ENCODE measurements around the gene NOP9. TPM values are rescaled to one million over a fixed set of nuclear protein-coding genes. Genes with fewer than 3 reads are reported as not detected.

The NOP9 gene
- total RNA-seq, 1 donor from 2014 or later = 14.8 TPM

DNA sequence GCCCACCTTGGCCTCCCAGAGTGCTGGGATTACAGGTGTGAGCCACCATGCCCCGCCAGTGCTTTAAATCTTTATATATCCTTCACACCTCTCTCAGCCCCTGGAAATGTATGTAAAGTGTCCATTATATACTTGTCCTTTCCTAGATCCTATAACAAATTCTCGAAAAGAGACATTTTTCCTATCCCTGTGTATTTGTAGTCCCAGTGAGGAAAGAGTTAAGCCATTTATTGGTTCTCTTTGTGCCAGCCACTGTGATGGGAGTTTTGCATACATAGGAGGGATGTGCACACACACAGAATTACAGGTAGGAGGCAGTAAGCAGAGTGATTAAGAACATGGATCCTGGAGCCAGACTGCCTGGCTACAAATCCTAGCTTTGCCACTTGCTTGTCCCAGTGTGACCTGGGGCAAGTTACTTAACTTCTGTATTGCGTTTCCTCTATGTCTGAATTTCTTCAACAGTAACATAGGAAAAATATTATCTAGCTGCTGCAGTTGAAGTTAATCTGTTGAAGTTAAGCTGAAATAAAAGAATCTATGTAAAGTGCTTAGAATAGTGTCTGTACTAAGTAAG is 26.1 kb upstream of the NOP9 start:
- no peaks in the 10 kb centered on the region for H4K20me1 ChIP-seq (ENCODE audit: low read depth)
- Mint-ChIP-seq H3K4me3 (no peak overlapping the region), H3K4me1 (peaks cover 15% of the 10 kb centered on the region), H3K36me3 (peaks cover 2% of the 10 kb centered on the region), H3K27ac (no peak overlapping the region), H3K27me3 (ENCODE audit: insufficient read depth, low read depth) (peaks cover 6% of the 10 kb centered on the region), H3K9me3 (no peaks in the 10 kb centered on the region)
- H3K9me3 ChIP-seq (ENCODE audit: low read depth) = no peaks in the 10 kb centered on the region
- TF ChIP-seq EZH2 (IDR thresholded peaks at IDR 0.05) (no peak), EZH2phosphoT487 (IDR thresholded peaks at IDR 0.05) (no peak)
- TF ChIP-seq, protein P1, sequence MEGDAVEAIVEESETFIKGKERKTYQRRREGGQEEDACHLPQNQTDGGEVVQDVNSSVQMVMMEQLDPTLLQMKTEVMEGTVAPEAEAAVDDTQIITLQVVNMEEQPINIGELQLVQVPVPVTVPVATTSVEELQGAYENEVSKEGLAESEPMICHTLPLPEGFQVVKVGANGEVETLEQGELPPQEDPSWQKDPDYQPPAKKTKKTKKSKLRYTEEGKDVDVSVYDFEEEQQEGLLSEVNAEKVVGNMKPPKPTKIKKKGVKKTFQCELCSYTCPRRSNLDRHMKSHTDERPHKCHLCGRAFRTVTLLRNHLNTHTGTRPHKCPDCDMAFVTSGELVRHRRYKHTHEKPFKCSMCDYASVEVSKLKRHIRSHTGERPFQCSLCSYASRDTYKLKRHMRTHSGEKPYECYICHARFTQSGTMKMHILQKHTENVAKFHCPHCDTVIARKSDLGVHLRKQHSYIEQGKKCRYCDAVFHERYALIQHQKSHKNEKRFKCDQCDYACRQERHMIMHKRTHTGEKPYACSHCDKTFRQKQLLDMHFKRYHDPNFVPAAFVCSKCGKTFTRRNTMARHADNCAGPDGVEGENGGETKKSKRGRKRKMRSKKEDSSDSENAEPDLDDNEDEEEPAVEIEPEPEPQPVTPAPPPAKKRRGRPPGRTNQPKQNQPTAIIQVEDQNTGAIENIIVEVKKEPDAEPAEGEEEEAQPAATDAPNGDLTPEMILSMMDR (IDR thresholded peaks at IDR 0.05) = peak; percentile 6
- peaks cover 8% of the 10 kb centered on the region for H3K79me2 ChIP-seq (ENCODE audit: low read depth)
- H3K4me1 ChIP-seq = peaks cover 6% of the 10 kb centered on the region
- H3K9ac ChIP-seq = no peak overlapping the region
- no peak overlapping the region for H3K27ac ChIP-seq
- H3K27me3 ChIP-seq = no peaks in the 10 kb centered on the region
- H3K4me3 ChIP-seq = no peak overlapping the region
- no peak for DNase-seq (ENCODE audit: low spot score)
- no peak overlapping the region for H3K4me2 ChIP-seq
- no peaks in the 10 kb centered on the region for H3K36me3 ChIP-seq
- H2AFZ ChIP-seq (replicated peaks) = no peak overlapping the region
- peaks cover 10% of the 10 kb centered on the region for H3F3A ChIP-seq (ENCODE audit: low read depth)

- no peak overlapping the region for H3K27ac ChIP-seq
- no peaks in the 10 kb centered on the region for H4K20me1 ChIP-seq (ENCODE audit: low read depth)
- peaks cover 6% of the 10 kb centered on the region for H3K4me1 ChIP-seq
- DNase-seq (ENCODE audit: low spot score) = no peak
- H3K4me3 ChIP-seq = no peak overlapping the region
- Mint-ChIP-seq H3K27me3 (ENCODE audit: insufficient read depth, low read depth) (peaks cover 6% of the 10 kb centered on the region), H3K27ac (no peak overlapping the region), H3K9me3 (no peaks in the 10 kb centered on the region), H3K4me3 (no peak overlapping the region), H3K4me1 (peaks cover 15% of the 10 kb centered on the region), H3K36me3 (peaks cover 2% of the 10 kb centered on the region)
- H3K27me3 ChIP-seq = no peaks in the 10 kb centered on the region
- TF ChIP-seq, protein P1 (IDR thresholded peaks at IDR 0.05) = no peak
- TF ChIP-seq EZH2phosphoT487 (IDR thresholded peaks at IDR 0.05) (no peak), EZH2 (IDR thresholded peaks at IDR 0.05) (no peak)
- H3F3A ChIP-seq (ENCODE audit: low read depth) = peaks cover 10% of the 10 kb centered on the region
- H3K9me3 ChIP-seq (ENCODE audit: low read depth) = no peaks in the 10 kb centered on the region
- no peaks in the 10 kb centered on the region for H3K36me3 ChIP-seq
- H3K4me2 ChIP-seq = no peak overlapping the region
- no peak overlapping the region for H2AFZ ChIP-seq (replicated peaks)
- H3K79me2 ChIP-seq (ENCODE audit: low read depth) = peaks cover 8% of the 10 kb centered on the region
- H3K9ac ChIP-seq = no peak overlapping the region
Measured at GRCh38 chr14:24274101-24274543, 25.5 kb upstream of the NOP9 start.

DNA sequence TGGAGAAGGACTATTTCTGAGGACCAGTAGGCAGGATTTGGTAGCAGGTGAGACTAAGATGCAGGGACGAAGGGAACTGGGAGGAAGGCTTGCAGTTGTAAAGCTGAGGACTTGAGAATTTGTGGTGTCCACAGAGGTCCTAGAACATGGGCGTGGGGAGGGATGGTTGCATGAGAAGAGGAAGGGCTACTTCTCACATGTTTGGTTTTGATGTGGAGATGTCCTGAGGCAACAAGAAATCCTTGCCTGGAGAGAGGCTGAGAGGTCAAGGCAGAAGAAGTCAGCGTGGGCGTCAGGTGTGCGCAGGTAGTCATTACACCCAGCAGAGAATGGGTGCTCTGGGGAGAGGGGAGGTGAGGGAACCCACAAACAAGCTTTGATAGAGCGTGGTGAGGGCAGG is 22.6 kb upstream of the NOP9 start:
- H3K9me3 Mint-ChIP-seq = no peaks in the 10 kb centered on the region
- no peak overlapping the region for H3K4me2 ChIP-seq
- no peak overlapping the region for H3K27ac Mint-ChIP-seq
- no peak overlapping the region for H2AFZ ChIP-seq (replicated peaks)
- no peak overlapping the region for H3K4me3 Mint-ChIP-seq
- no peaks in the 10 kb centered on the region for H3K36me3 ChIP-seq
- H3K36me3 Mint-ChIP-seq = peaks cover 2% of the 10 kb centered on the region
- DNase-seq (ENCODE audit: low spot score) = no peak
- peaks cover 2% of the 10 kb centered on the region for H3K27me3 Mint-ChIP-seq (ENCODE audit: insufficient read depth, low read depth)
- TF ChIP-seq, protein P1 (IDR thresholded peaks at IDR 0.05) = no peak
- TF ChIP-seq EZH2 (IDR thresholded peaks at IDR 0.05) = no peak
- TF ChIP-seq EZH2phosphoT487 (IDR thresholded peaks at IDR 0.05) = no peak
- H3K79me2 ChIP-seq (ENCODE audit: low read depth) = peaks cover 8% of the 10 kb centered on the region
- no peaks in the 10 kb centered on the region for H4K20me1 ChIP-seq (ENCODE audit: low read depth)
- H3K4me1 Mint-ChIP-seq = peaks cover 8% of the 10 kb centered on the region
- H3K27ac ChIP-seq = no peak overlapping the region
- H3K9ac ChIP-seq = no peak overlapping the region
- H3K4me1 ChIP-seq = peaks cover 2% of the 10 kb centered on the region
- no peaks in the 10 kb centered on the region for H3K27me3 ChIP-seq
- no peaks in the 10 kb centered on the region for H3F3A ChIP-seq (ENCODE audit: low read depth)
- H3K9me3 ChIP-seq (ENCODE audit: low read depth) = no peaks in the 10 kb centered on the region
- no peak overlapping the region for H3K4me3 ChIP-seq
